ENCODE data around the gene KCNMA1.

Gene KCNMA1

DNA sequence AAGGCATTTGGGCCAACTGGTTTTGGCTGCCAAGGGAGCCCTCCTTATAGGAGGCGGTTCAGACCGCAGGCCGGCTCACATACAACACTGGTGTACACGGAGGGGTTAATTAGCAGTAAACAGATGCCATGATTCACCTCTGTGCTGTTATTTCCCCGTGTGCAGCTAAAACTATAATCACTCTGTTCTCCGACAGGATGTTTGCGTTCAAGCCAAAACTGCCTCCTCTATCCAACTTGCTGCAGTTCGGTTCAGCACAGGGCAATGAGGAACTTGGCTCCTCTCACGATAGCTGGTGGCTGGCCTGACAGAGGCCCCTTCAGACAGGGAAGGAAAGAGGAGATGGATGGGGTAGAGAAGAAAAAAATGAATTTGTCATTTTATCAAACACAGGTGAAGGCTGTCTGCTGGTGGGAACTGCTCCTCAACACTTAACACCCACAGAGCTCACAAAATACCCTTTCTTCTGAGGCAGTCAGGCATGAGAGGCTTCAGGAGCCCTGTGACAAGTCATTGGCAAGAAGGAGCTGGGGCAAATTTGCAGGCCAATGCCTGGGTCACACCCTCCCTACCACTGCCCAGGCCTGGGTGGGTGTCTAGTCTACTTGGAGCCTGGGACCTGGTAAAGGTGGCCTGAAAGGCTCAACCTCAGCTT is 24.0 kb downstream of the KCNMA1 start:
- Histone ChIP-seq H3K36me3 (ENCODE audit: insufficient read depth, low read length) (no peaks in the 10 kb centered on the region), H3K4me1 (ENCODE audit: insufficient read depth, low read length) (peaks cover 4% of the 10 kb centered on the region; the same call in 1 of the 2 replicates), H3K9me3 (ENCODE audit: control insufficient read depth, insufficient read depth, low read length) (no peaks in the 10 kb centered on the region), H3K9ac (ENCODE audit: low read depth, low read length) (no peak overlapping the region)

- Histone ChIP-seq H3K36me3 (ENCODE audit: insufficient read depth, low read length) (no peaks in the 10 kb centered on the region), H3K9ac (ENCODE audit: low read depth, low read length) (no peak overlapping the region), H3K9me3 (ENCODE audit: control insufficient read depth, insufficient read depth, low read length) (no peaks in the 10 kb centered on the region), H3K4me1 (ENCODE audit: insufficient read depth, low read length) (peaks cover 4% of the 10 kb centered on the region; the same call in 1 of the 2 replicates)
Measured at GRCh38 chr10:77611670-77612069, 25.9 kb downstream of the KCNMA1 start.

GRCh38 chr10:77611221-77611620 is 26.4 kb downstream of the KCNMA1 start:
- no peaks in the 10 kb centered on the region for H3K9me3 ChIP-seq (ENCODE audit: control insufficient read depth, insufficient read depth, low read length)
- H3K9ac ChIP-seq (ENCODE audit: low read depth, low read length), result no peak overlapping the region
- no peaks in the 10 kb centered on the region for H3K36me3 ChIP-seq (ENCODE audit: insufficient read depth, low read length)
- peaks cover 4% of the 10 kb centered on the region; the same call in 1 of the 2 replicates for H3K4me1 ChIP-seq (ENCODE audit: insufficient read depth, low read length)

DNA sequence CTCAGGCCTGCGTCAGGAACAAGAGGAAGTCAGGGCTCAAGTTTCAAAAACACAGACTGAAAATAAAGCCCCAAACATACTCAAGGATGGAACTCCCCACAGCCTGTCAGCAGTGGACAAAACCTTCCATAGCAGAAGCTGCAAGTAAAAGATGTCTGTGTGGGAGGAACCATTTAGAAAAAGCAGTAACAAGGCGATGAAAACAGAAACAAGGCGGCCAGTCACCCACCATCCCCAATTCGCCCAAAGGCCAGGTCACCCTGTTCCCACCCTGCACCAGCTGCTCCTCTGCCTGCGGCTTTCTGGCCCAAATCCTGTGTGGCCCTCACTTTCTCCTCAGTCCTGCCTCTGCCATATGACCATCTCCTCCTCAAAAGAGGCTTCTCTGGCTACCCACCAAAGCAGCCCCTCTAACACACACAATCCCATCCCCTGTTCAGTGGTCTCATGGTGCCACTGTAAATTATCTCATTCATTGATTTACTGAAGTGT is 27.8 kb downstream of the KCNMA1 start:
- no peaks in the 10 kb centered on the region for H3K9me3 ChIP-seq (ENCODE audit: control insufficient read depth, insufficient read depth, low read length)
- peaks cover 4% of the 10 kb centered on the region; the same call in 1 of the 2 replicates for H3K4me1 ChIP-seq (ENCODE audit: insufficient read depth, low read length)
- H3K36me3 ChIP-seq (ENCODE audit: insufficient read depth, low read length), result no peaks in the 10 kb centered on the region
- no peak overlapping the region for H3K9ac ChIP-seq (ENCODE audit: low read depth, low read length)

DNA sequence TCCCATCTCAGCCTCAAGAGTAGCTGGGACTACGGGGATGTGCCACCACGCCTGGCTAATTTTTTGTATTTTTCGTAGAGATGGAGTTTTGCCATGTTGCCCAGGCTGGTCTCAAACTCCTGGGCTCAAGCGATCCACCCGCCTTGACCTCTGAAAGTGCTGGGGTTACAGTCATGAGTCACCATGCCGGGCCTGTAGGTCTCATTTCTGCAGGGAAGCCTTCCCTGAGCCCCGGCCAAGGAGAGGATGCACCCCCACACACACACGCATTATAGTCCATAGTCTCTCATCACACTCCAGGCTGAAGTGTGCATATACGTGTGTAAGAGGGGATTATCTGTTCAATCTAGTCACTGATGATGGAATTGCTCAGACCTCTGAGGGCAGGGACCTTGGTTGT is 29.3 kb downstream of the KCNMA1 start:
- peaks cover 10% of the 10 kb centered on the region for H3K4me1 ChIP-seq (ENCODE audit: insufficient read depth, low read length)
- no peak overlapping the region for H3K9ac ChIP-seq (ENCODE audit: low read depth, low read length)
- no peaks in the 10 kb centered on the region for H3K9me3 ChIP-seq (ENCODE audit: control insufficient read depth, insufficient read depth, low read length)
- no peaks in the 10 kb centered on the region for H3K36me3 ChIP-seq (ENCODE audit: insufficient read depth, low read length)

DNA sequence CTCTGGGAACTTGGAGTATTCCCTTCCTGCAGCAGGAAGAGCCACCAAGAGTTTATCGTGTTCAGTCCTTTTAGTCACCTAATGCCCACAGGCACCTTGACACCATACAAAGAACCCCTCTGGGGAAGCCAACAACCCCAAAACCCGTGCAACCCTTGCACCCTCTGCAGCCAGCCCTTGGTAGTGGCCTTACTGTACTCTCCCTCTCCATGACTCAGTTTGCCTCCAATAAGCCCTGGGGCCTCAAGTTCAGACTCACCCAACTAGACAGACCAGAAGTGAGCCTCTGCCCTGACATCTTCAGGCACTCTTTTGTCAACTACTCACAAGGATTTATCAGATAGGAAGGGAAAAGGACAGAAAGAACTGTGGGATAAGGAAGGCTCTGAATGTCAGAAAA is 30.9 kb downstream of the KCNMA1 start:
- Histone ChIP-seq H3K36me3 (ENCODE audit: insufficient read depth, low read length) (no peaks in the 10 kb centered on the region), H3K9ac (ENCODE audit: low read depth, low read length) (no peak overlapping the region), H3K9me3 (ENCODE audit: control insufficient read depth, insufficient read depth, low read length) (no peaks in the 10 kb centered on the region), H3K4me1 (ENCODE audit: insufficient read depth, low read length) (peaks cover 15% of the 10 kb centered on the region)

- no peaks in the 10 kb centered on the region for H3K36me3 ChIP-seq (ENCODE audit: insufficient read depth, low read length)
- no peak overlapping the region for H3K9ac ChIP-seq (ENCODE audit: low read depth, low read length)
- H3K4me1 ChIP-seq (ENCODE audit: insufficient read depth, low read length), result peaks cover 20% of the 10 kb centered on the region
- H3K9me3 ChIP-seq (ENCODE audit: control insufficient read depth, insufficient read depth, low read length), result no peaks in the 10 kb centered on the region
Measured at GRCh38 chr10:77605466-77605865, 32.1 kb downstream of the KCNMA1 start.

GRCh38 chr10:77604941-77605351 is 32.7 kb downstream of the KCNMA1 start:
- peaks cover 19% of the 10 kb centered on the region for H3K4me1 ChIP-seq (ENCODE audit: insufficient read depth, low read length)
- no peak overlapping the region for H3K9ac ChIP-seq (ENCODE audit: low read depth, low read length)
- H3K36me3 ChIP-seq (ENCODE audit: insufficient read depth, low read length), result no peaks in the 10 kb centered on the region
- no peaks in the 10 kb centered on the region for H3K9me3 ChIP-seq (ENCODE audit: control insufficient read depth, insufficient read depth, low read length)

GRCh38 chr10:77604063-77604462 is 33.5 kb downstream of the KCNMA1 start:
- H3K36me3 ChIP-seq (ENCODE audit: insufficient read depth, low read length), result no peaks in the 10 kb centered on the region
- no peaks in the 10 kb centered on the region for H3K9me3 ChIP-seq (ENCODE audit: control insufficient read depth, insufficient read depth, low read length)
- no peak overlapping the region for H3K9ac ChIP-seq (ENCODE audit: low read depth, low read length)
- peaks cover 16% of the 10 kb centered on the region for H3K4me1 ChIP-seq (ENCODE audit: insufficient read depth, low read length)

DNA sequence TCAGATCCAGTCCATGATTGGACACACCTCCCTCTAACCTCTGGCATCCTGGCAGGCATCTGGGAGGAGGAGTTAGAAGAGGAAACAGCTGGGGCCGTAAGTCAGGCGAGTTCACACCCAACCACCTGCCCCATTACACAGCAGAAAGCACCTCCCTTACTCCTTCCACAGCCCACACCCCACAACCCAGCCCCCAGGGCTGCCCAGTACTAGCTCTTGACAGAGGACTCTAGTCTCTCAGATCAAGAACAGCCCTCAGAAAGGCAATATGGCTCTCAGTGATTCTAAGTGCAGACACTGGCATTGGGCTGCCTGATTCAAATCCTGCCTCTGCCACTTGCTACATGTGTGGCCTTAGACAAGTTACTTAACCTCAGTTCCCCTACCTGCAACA is 34.1 kb downstream of the KCNMA1 start:
- H3K9me3 ChIP-seq (ENCODE audit: control insufficient read depth, insufficient read depth, low read length), result no peaks in the 10 kb centered on the region
- peaks cover 16% of the 10 kb centered on the region for H3K4me1 ChIP-seq (ENCODE audit: insufficient read depth, low read length)
- no peaks in the 10 kb centered on the region for H3K36me3 ChIP-seq (ENCODE audit: insufficient read depth, low read length)
- H3K9ac ChIP-seq (ENCODE audit: low read depth, low read length), result no peak overlapping the region

- Histone ChIP-seq H3K4me1 (ENCODE audit: insufficient read depth, low read length) (peaks cover 16% of the 10 kb centered on the region), H3K9me3 (ENCODE audit: control insufficient read depth, insufficient read depth, low read length) (no peaks in the 10 kb centered on the region), H3K36me3 (ENCODE audit: insufficient read depth, low read length) (no peaks in the 10 kb centered on the region), H3K9ac (ENCODE audit: low read depth, low read length) (no peak overlapping the region)
Measured at GRCh38 chr10:77602913-77603533, 34.6 kb downstream of the KCNMA1 start.

- Histone ChIP-seq H3K9ac (ENCODE audit: low read depth, low read length) (no peak overlapping the region), H3K9me3 (ENCODE audit: control insufficient read depth, insufficient read depth, low read length) (no peaks in the 10 kb centered on the region), H3K4me1 (ENCODE audit: insufficient read depth, low read length) (peaks cover 16% of the 10 kb centered on the region), H3K36me3 (ENCODE audit: insufficient read depth, low read length) (no peaks in the 10 kb centered on the region)
Measured at GRCh38 chr10:77602231-77602912, 35.2 kb downstream of the KCNMA1 start.

DNA sequence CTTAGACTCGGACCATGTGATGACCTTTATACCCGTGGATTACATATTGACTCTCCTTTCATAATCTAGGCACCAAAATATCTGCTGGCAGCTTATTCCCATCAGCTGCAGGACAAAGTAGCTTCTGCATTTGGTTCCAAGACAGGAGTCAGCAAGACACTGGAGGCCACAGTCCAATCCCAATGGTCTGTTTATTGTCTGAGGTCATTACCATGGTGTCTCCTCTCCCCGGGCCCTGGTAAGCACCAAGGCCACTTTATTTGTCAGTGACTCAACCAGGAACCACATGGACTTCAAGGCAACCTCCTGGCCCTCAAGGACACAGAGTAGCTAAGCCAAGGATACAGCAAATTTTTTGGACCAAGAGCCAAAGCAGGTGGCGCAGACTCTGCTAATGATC is 36.1 kb downstream of the KCNMA1 start:
- H3K4me1 ChIP-seq (ENCODE audit: insufficient read depth, low read length), result peaks cover 16% of the 10 kb centered on the region
- H3K36me3 ChIP-seq (ENCODE audit: insufficient read depth, low read length), result no peaks in the 10 kb centered on the region
- no peaks in the 10 kb centered on the region for H3K9me3 ChIP-seq (ENCODE audit: control insufficient read depth, insufficient read depth, low read length)
- H3K9ac ChIP-seq (ENCODE audit: low read depth, low read length), result no peak overlapping the region

DNA sequence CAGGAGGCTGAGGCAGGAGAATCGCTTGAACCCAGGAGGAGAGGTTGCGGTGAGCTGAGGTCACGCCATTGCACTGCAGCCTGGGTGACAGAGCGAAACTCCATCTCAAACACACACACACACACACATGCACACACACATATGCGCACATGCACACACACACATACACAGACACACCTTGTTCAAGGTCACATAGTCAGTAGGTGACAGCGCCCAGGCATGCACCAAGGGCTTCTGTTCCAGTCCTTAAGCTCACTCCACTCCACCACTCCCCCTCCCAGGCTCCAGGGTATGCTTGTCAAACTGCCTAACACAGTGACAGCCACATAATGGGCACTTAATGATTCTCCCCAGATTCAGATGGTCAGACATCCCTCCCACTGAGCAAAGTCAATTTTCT is 37.0 kb downstream of the KCNMA1 start:
- no peak overlapping the region for H3K9ac ChIP-seq (ENCODE audit: low read depth, low read length)
- H3K4me1 ChIP-seq (ENCODE audit: insufficient read depth, low read length), result peaks cover 16% of the 10 kb centered on the region
- no peaks in the 10 kb centered on the region for H3K36me3 ChIP-seq (ENCODE audit: insufficient read depth, low read length)
- no peaks in the 10 kb centered on the region for H3K9me3 ChIP-seq (ENCODE audit: control insufficient read depth, insufficient read depth, low read length)

DNA sequence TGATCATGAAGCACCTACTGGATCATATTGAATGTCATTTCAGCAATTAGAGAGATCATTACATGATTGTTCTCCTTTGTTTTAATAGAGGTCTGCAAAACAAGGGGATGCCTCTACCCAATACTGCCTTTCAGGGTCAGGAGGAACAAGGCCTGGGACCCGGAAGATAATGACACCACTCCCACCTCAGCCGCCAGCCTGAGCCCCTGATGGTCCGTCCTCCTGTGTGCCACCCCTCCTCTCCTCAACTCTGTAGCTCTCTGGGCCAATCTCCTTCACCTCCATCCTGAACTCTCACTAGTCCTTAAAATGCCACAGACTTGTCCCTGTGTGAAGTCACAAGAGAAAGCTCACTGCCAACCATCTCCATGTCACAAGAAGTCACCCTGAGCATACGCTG is 38.0 kb downstream of the KCNMA1 start:
- Histone ChIP-seq H3K9ac (ENCODE audit: low read depth, low read length) (no peak overlapping the region), H3K36me3 (ENCODE audit: insufficient read depth, low read length) (no peaks in the 10 kb centered on the region), H3K4me1 (ENCODE audit: insufficient read depth, low read length) (peaks cover 16% of the 10 kb centered on the region), H3K9me3 (ENCODE audit: control insufficient read depth, insufficient read depth, low read length) (no peaks in the 10 kb centered on the region)
